Measurements from ENCODE around the gene TENT4B. TPM values are rescaled to one million over a fixed set of nuclear protein-coding genes. Genes with fewer than 3 reads are reported as not detected.

Gene TENT4B
- total RNA-seq, 2 donors from 2014 or later = 12.8 to 14.1 TPM

DNA sequence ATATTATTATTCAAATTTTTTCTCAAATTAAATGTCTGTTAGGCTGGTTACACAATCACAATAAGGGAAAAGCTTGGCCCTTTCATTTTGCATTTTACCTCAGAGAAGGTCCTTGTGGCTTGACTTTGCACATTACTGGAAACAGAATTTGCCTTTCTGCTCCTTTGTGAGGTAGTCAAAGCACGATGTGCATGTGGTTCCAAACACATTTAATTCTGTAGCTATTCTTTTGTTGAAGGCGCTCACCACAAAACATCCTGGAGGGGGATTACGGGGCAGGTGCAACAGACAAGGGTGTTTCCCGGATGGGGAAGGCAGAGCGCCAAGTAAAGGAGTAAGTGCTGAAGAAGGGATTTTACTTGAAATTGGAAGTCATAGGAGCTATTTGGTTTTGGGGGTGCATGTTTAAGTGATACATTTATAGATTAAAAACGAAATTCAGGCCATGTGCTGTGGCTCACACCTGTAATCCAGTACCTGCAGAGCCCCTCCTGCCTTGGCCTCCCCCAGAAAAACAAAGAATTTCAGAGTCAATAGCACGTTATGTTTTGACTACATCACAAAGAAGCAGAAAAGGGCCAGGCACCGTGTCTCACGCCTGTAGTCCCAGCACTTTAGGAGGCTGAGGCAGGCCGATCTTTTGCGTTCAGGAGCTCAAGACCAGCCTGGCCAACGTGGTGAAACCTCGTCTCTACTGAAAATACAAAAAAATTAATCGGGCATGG, 31.2 kb upstream of the TENT4B start:
- TF ChIP-seq, protein P1, sequence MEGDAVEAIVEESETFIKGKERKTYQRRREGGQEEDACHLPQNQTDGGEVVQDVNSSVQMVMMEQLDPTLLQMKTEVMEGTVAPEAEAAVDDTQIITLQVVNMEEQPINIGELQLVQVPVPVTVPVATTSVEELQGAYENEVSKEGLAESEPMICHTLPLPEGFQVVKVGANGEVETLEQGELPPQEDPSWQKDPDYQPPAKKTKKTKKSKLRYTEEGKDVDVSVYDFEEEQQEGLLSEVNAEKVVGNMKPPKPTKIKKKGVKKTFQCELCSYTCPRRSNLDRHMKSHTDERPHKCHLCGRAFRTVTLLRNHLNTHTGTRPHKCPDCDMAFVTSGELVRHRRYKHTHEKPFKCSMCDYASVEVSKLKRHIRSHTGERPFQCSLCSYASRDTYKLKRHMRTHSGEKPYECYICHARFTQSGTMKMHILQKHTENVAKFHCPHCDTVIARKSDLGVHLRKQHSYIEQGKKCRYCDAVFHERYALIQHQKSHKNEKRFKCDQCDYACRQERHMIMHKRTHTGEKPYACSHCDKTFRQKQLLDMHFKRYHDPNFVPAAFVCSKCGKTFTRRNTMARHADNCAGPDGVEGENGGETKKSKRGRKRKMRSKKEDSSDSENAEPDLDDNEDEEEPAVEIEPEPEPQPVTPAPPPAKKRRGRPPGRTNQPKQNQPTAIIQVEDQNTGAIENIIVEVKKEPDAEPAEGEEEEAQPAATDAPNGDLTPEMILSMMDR (conservative IDR thresholded peaks at IDR 0.05) = no peak
- H3K9me3 Mint-ChIP-seq = no peaks in the 10 kb centered on the region
- Histone ChIP-seq H3K4me1 (ENCODE audit: control insufficient read depth, insufficient read depth, low read length) (no peaks in the 10 kb centered on the region), H3K27ac (ENCODE audit: low read depth, low read length) (no peak overlapping the region), H3K4me3 (ENCODE audit: low read length) (no peak overlapping the region), H3K36me3 (ENCODE audit: control insufficient read depth, insufficient read depth, low read length) (no peaks in the 10 kb centered on the region), H3K9me3 (ENCODE audit: control insufficient read depth, low read length) (no peaks in the 10 kb centered on the region), H3K9ac (ENCODE audit: extremely low read depth, low read length, poor library complexity, severe bottlenecking) (no peak overlapping the region), H3K27me3 (ENCODE audit: control insufficient read depth, insufficient read depth, low read length, poor library complexity, severe bottlenecking) (no peaks in the 10 kb centered on the region)
- WGBS, 2 experiments (ENCODE audit: insufficient coverage in 1 of 2, insufficient read length in 1 of 2) = 83 to 86% methylated on average over 13 to 14 of the region's 14 CpGs
- no peak overlapping the region for H3K27ac Mint-ChIP-seq
- H3K4me1 Mint-ChIP-seq = peaks cover 6% of the 10 kb centered on the region
- no peak overlapping the region for H3K4me3 Mint-ChIP-seq
- H3K27me3 Mint-ChIP-seq (ENCODE audit: insufficient read depth) = no peaks in the 10 kb centered on the region
- no peaks in the 10 kb centered on the region for H3K36me3 Mint-ChIP-seq (ENCODE audit: low read depth)
- DNase-seq = no peak

DNA sequence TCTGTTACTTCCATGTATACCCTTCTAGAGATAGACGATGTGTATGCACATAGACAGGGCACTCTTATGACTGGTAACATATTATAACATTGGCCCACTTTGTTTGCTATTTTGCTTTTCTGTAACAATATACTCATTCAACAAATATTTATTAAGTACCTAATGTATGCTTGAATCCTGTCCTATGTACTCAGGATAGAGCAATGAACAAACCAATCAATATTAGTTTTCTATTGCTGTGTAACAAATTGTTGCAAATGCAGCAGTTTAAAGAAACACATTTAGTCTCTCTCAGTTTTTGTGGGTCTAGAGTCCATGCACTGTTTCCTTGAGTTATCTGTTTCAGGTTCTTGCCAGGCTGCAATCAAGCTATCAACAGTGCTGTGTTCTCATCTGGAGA, 29.7 kb upstream of the TENT4B start:
- Histone ChIP-seq H3K4me3 (ENCODE audit: low read length) (no peak overlapping the region), H3K9ac (ENCODE audit: extremely low read depth, low read length, poor library complexity, severe bottlenecking) (no peak overlapping the region), H3K4me1 (ENCODE audit: control insufficient read depth, insufficient read depth, low read length) (no peaks in the 10 kb centered on the region), H3K27ac (ENCODE audit: low read depth, low read length) (no peak overlapping the region), H3K9me3 (ENCODE audit: control insufficient read depth, low read length) (no peaks in the 10 kb centered on the region), H3K27me3 (ENCODE audit: control insufficient read depth, insufficient read depth, low read length, poor library complexity, severe bottlenecking) (no peaks in the 10 kb centered on the region), H3K36me3 (ENCODE audit: control insufficient read depth, insufficient read depth, low read length) (no peaks in the 10 kb centered on the region)
- peaks cover 6% of the 10 kb centered on the region for H3K4me1 Mint-ChIP-seq
- H3K27me3 Mint-ChIP-seq (ENCODE audit: insufficient read depth) = no peaks in the 10 kb centered on the region
- H3K27ac Mint-ChIP-seq = no peak overlapping the region
- no peak for DNase-seq
- H3K36me3 Mint-ChIP-seq (ENCODE audit: low read depth) = no peaks in the 10 kb centered on the region
- H3K9me3 Mint-ChIP-seq = no peaks in the 10 kb centered on the region
- H3K4me3 Mint-ChIP-seq = no peak overlapping the region
- WGBS, 2 experiments (ENCODE audit: insufficient coverage in 1 of 2, insufficient read length in 1 of 2) = 96 to 100% methylated on average over 1 of the region's 1 CpG
- TF ChIP-seq, protein P1 (conservative IDR thresholded peaks at IDR 0.05) = no peak

DNA sequence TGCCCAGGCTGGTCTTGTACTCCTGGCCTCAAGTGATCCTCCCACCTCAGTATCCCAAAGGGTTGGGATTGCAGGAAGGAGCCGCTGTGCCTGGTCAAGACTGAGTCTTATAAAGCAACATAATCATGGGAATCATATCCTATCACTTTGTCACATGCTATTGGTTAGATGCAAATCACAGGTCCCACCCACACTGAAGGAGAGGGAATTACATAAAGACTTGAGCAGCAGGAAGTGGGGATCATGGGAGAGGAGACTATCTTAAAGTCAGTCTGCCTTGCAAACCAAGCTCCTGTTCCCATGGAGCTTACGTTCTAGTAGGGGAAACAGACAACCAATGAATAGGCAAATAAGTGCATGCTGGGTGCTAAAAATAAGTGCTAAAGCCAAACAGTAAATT, 28.3 kb upstream of the TENT4B start:
- TF ChIP-seq, protein P1 (conservative IDR thresholded peaks at IDR 0.05) = no peak
- Histone ChIP-seq H3K27ac (ENCODE audit: low read depth, low read length) (no peak overlapping the region), H3K9me3 (ENCODE audit: control insufficient read depth, low read length) (no peaks in the 10 kb centered on the region), H3K27me3 (ENCODE audit: control insufficient read depth, insufficient read depth, low read length, poor library complexity, severe bottlenecking) (no peaks in the 10 kb centered on the region), H3K9ac (ENCODE audit: extremely low read depth, low read length, poor library complexity, severe bottlenecking) (no peak overlapping the region), H3K4me1 (ENCODE audit: control insufficient read depth, insufficient read depth, low read length) (no peaks in the 10 kb centered on the region), H3K36me3 (ENCODE audit: control insufficient read depth, insufficient read depth, low read length) (no peaks in the 10 kb centered on the region), H3K4me3 (ENCODE audit: low read length) (no peak overlapping the region)
- 90 to 100% methylated on average over 1 to 2 of the region's 2 CpGs for WGBS, 2 experiments (ENCODE audit: insufficient coverage in 1 of 2, insufficient read length in 1 of 2)
- no peak for DNase-seq
- Mint-ChIP-seq H3K4me3 (no peak overlapping the region), H3K36me3 (ENCODE audit: low read depth) (no peaks in the 10 kb centered on the region), H3K27me3 (ENCODE audit: insufficient read depth) (no peaks in the 10 kb centered on the region), H3K27ac (no peak overlapping the region), H3K4me1 (peaks cover 2% of the 10 kb centered on the region), H3K9me3 (no peaks in the 10 kb centered on the region)
